Measurements from ENCODE around the gene PLCH2.

- TF ChIP-seq CTCF (IDR thresholded peaks at IDR 0.05): no peak
- TF ChIP-seq EP300 (IDR thresholded peaks at IDR 0.05; ENCODE audit: borderline replicate concordance in 1 of 2, low read depth in 1 of 2, low read length in 1 of 2): no peak
- no peak for TF ChIP-seq RAD21 (IDR thresholded peaks at IDR 0.05; ENCODE audit: low read length)
- no peak for TF ChIP-seq POLR2AphosphoS5 (IDR thresholded peaks at IDR 0.05; ENCODE audit: low read depth, low read length)
- TF ChIP-seq FOXM1 (IDR thresholded peaks at IDR 0.05; ENCODE audit: low read depth): no peak
- no peak for TF ChIP-seq PBX3 (IDR thresholded peaks at IDR 0.05)
- no peak for TF ChIP-seq ZBTB33 (IDR thresholded peaks at IDR 0.05; ENCODE audit: borderline replicate concordance, low read depth)
- TF ChIP-seq TCF12 (IDR thresholded peaks at IDR 0.05): no peak
These were observed 38.1 kb upstream of the PLCH2 start for GRCh38 chr1:2438038-2438437.
